Mucosa of descending colon (tissue), 3 donors: Measurements from ENCODE around the gene ZMYND15. TPM values are rescaled to one million over a fixed set of nuclear protein-coding genes. Genes with fewer than 3 reads are reported as not detected.
"Not testable (repeated sequence)": the region's sequence is repeated elsewhere in the genome, so short reads cannot be mapped to it uniquely, and the experiment has no call there.

ENCODE experiments used
- ATAC-seq: fragments of 200-7000 bp; cut with Tn5 transposase; one replicate; pipeline ENCODE4 v1.9.1; 2020; ENCODE audit warnings: mild to moderate bottlenecking, moderate library complexity
- DNase-seq, 3 donors: peaks; one replicate each; pipeline ENCODE4 v3.0.0-alpha.2; 2020
- H3K36me3 ChIP-seq: fragments of 200-600 bp; one replicate; pipeline ENCODE4 v1.8.0; 2021; ENCODE audit warnings: low read depth, mild to moderate bottlenecking
- H3K4me1 ChIP-seq: fragments of 200-600 bp; one replicate; pipeline ENCODE4 v1.8.0; 2021; ENCODE audit warnings: low read depth, mild to moderate bottlenecking
- H3K4me3 ChIP-seq: fragments of 200-600 bp; one replicate; pipeline ENCODE4 v1.8.0; 2021; ENCODE audit warnings: mild to moderate bottlenecking
- H3K9me3 ChIP-seq: fragments of 200-600 bp; one replicate; pipeline ENCODE4 v1.8.0; 2021; ENCODE audit warnings: mild to moderate bottlenecking
- CTCF ChIP-seq: fragments of 200-600 bp; IDR thresholded peaks from one replicate; pipeline ENCODE4 v1.8.0; 2022; ENCODE audit warnings: antibody characterized with exemption, mild to moderate bottlenecking
- intact Hi-C, 2 donors: fragments of 100-400 bp; cut with DNase I in 1 of 2; cut with micrococcal nuclease in 1 of 2; formaldehyde crosslinking; loops; one replicate each; pipeline versions ENCODE4 v1.11.0 to v1.11.1; 2022; cut with DNase I, micrococcal nuclease
- total RNA-seq, 3 donors: library from RNA; stranded (reverse); fragmentation: NEBNext Ultra II Directional in 2 of 3; extraction: Animal tissue kit (Norgen Biotek cat#: 25700) in 2 of 3; gene quantifications; one replicate each; pipeline versions ENCODE4 v1.2.1 to v1.2.4, GENCODE V29; 2021 to 2023
- donor health status: DM: no; HTN: no; CAD: no; lungs with moderate emphysema.
- donor health status: DM: no; HTN: no; CAD: no.
- donor health status: DM: no; HTN: yes; CAD: no.

ZMYND15 gene
- total RNA-seq, 3 donors from 2014 or later = 1.2 to 1.4 (median 1.3) TPM

GRCh38 chr17:4709794-4710692 lies 29.6 kb upstream of the ZMYND15 start, which contains the start of gene ARRB2:
TSS of gene ARRB2 (plus strand) at chr17:4710632. CDS start at chr17:4710722, 90 bp downstream.
- intact Hi-C loops = loop anchor here in 1 of 2 donors (10.0 kb wide), 1 partner anchor 175 kb away; no protein-coding TSS in a partner anchor
- TF ChIP-seq CTCF = peak; percentile 30
- peak within 1 kb of the TSS; percentile 19 for H3K4me3 ChIP-seq
- no peaks in the 10 kb centered on the region for H3K36me3 ChIP-seq
- DNase-seq (peak; percentile 96 to 99 (median 98)), ATAC-seq (peak; percentile 87)
- peaks cover 17% of the 10 kb centered on the region for H3K4me1 ChIP-seq
- no peaks in the 10 kb centered on the region for H3K9me3 ChIP-seq

GRCh38 chr17:4710693-4711634 lies 28.7 kb upstream of the ZMYND15 start:
- DNase-seq (peak in 2 of 3 donors; percentile 38 to 76), ATAC-seq (peak; percentile 2)
- Histone ChIP-seq H3K4me1 (peaks cover 17% of the 10 kb centered on the region), H3K36me3 (no peaks in the 10 kb centered on the region), H3K4me3 (peak overlapping the region; percentile 19), H3K9me3 (no peaks in the 10 kb centered on the region)
- no peak for TF ChIP-seq CTCF
- intact Hi-C loops = no loop called here

GRCh38 chr17:4711661-4712181 lies 27.9 kb upstream of the ZMYND15 start:
- DNase-seq = peak; percentile 65 to 82 (median 80)
- peaks cover 17% of the 10 kb centered on the region for H3K4me1 ChIP-seq
- no peak for TF ChIP-seq CTCF

GRCh38 chr17:4712526-4712925 lies 27.1 kb upstream of the ZMYND15 start:
- H3K4me3 ChIP-seq = no peak overlapping the region
- peak in 1 of 3 donors; percentile 27 for DNase-seq

More at GRCh38 chr17:4711661-4712181, 27.9 kb upstream of the ZMYND15 start:
- ATAC-seq = peak; percentile 55
- no peak overlapping the region for H3K4me3 ChIP-seq
- no peaks in the 10 kb centered on the region for H3K36me3 ChIP-seq
- intact Hi-C loops = no loop called here
- no peaks in the 10 kb centered on the region for H3K9me3 ChIP-seq

GRCh38 chr17:4714340-4715062 lies 25.1 kb upstream of the ZMYND15 start:
- intact Hi-C loops, H3K4me3 ChIP-seq, ATAC-seq, H3K9me3 ChIP-seq, H3K36me3 ChIP-seq: not testable (repeated sequence)
- peak in 1 of 3 donors; percentile 26 for DNase-seq
- H3K4me1 ChIP-seq = peaks cover 17% of the 10 kb centered on the region

More at GRCh38 chr17:4712526-4712925, 27.1 kb upstream of the ZMYND15 start:
- H3K9me3 ChIP-seq = no peaks in the 10 kb centered on the region
- no peak for TF ChIP-seq CTCF
- ATAC-seq = peak; percentile 8
- H3K4me1 ChIP-seq = peaks cover 17% of the 10 kb centered on the region
- H3K36me3 ChIP-seq = no peaks in the 10 kb centered on the region
- intact Hi-C loops = no loop called here
